Liver (tissue), 9 donors: ENCODE data around the gene GDF9. TPM values are rescaled to one million over a fixed set of nuclear protein-coding genes. Genes with fewer than 3 reads are reported as not detected.

Experiments
- DNase-seq: peaks from one replicate; pipeline ENCODE4 v3.0.0-alpha.2; 2017; ENCODE audit warnings: low spot score
- H3K27ac ChIP-seq, 2 donors: one replicate each; pipeline ENCODE4 v1.7.0; 2013; ENCODE audit warnings: inconsistent platforms in 2 of 2, low read length in 2 of 2, control low read depth in 1 of 2, low read depth in 1 of 2, mild to moderate bottlenecking in 1 of 2
- H3K27me3 ChIP-seq, 4 donors: one replicate each; pipeline versions ENCODE4 v1.6.1 to v1.7.0; 2013; ENCODE audit warnings: low read length in 3 of 4, inconsistent platforms in 1 of 4, mild to moderate bottlenecking in 1 of 4, moderate library complexity in 1 of 4; ENCODE audit not compliant: control insufficient read depth in 4 of 4, insufficient read depth in 4 of 4
- H3K36me3 ChIP-seq, 4 donors: one replicate each; pipeline versions ENCODE4 v1.6.1 to v1.7.0; 2013; ENCODE audit warnings: low read length in 3 of 4, mild to moderate bottlenecking in 3 of 4, low read depth in 1 of 4, moderate library complexity in 1 of 4; ENCODE audit not compliant: control insufficient read depth in 4 of 4, insufficient read depth in 3 of 4
- H3K4me1 ChIP-seq, 4 donors: one replicate each; pipeline versions ENCODE4 v1.6.1 to v1.7.0; 2013; ENCODE audit warnings: low read length in 3 of 4, mild to moderate bottlenecking in 3 of 4, moderate library complexity in 1 of 4; ENCODE audit not compliant: control insufficient read depth in 4 of 4, insufficient read depth in 4 of 4
- H3K4me3 ChIP-seq, 3 donors: one replicate each; pipeline versions ENCODE4 v1.6.1 to v1.7.0; 2013; ENCODE audit warnings: low read length in 3 of 3, control low read depth in 1 of 3, low read depth in 1 of 3, mild to moderate bottlenecking in 1 of 3
- H3K9ac ChIP-seq, 2 donors: one replicate each; pipeline ENCODE4 v1.7.0; 2013; ENCODE audit warnings: low read length in 2 of 2, mild to moderate bottlenecking in 2 of 2, moderate library complexity in 2 of 2, control low read depth in 1 of 2, low read depth in 1 of 2
- H3K9me3 ChIP-seq, 4 donors: one replicate each; pipeline versions ENCODE4 v1.6.1 to v1.7.0; 2013; ENCODE audit warnings: low read length in 3 of 4; ENCODE audit not compliant: control insufficient read depth in 4 of 4
- ATF3 ChIP-seq: IDR thresholded peaks from 2 replicates; pipeline ENCODE4 v1.6.1; 2016; ENCODE audit warnings: antibody characterized with exemption
- CTCF ChIP-seq: fragments of 150-350 bp; IDR thresholded peaks from 2 replicates; pipeline ENCODE4 v1.5.1; 2017; ENCODE audit warnings: improper control_type of control experiment, low read depth, low read length; ENCODE audit not compliant: missing input control
- EGR1 ChIP-seq, 2 donors: IDR thresholded peaks; 2 replicates each; pipeline ENCODE4 v1.6.1; 2016 to 2018; ENCODE audit warnings: antibody characterized with exemption in 2 of 2, low read depth in 2 of 2
- FOXA1 ChIP-seq: IDR thresholded peaks from 2 replicates; pipeline ENCODE4 v1.6.1; 2016; ENCODE audit warnings: antibody characterized with exemption
- FOXA2 ChIP-seq: IDR thresholded peaks from 2 replicates; pipeline ENCODE4 v1.6.1; 2016; ENCODE audit warnings: antibody characterized with exemption
- GABPA ChIP-seq, 2 donors: IDR thresholded peaks in 1 of 2; conservative IDR thresholded peaks in 1 of 2; 2 replicates each; pipeline ENCODE4 v1.6.1; 2016; ENCODE audit warnings: antibody characterized with exemption in 2 of 2, mild to moderate bottlenecking in 1 of 2, moderate library complexity in 1 of 2
- HNF4A ChIP-seq, 2 donors: conservative IDR thresholded peaks; 2 replicates each; pipeline ENCODE4 v1.6.1; 2016; ENCODE audit warnings: antibody characterized with exemption in 2 of 2, mild to moderate bottlenecking in 2 of 2
- HNF4G ChIP-seq: IDR thresholded peaks from 2 replicates; pipeline ENCODE4 v1.6.1; 2016; ENCODE audit warnings: antibody characterized with exemption
- JUND ChIP-seq, 2 donors: IDR thresholded peaks; 2 replicates each; pipeline ENCODE4 v1.6.1; 2016; ENCODE audit warnings: antibody characterized with exemption in 2 of 2
- MAX ChIP-seq: IDR thresholded peaks from 2 replicates; pipeline ENCODE4 v1.6.1; 2016; ENCODE audit warnings: antibody characterized with exemption
- NR2F2 ChIP-seq: IDR thresholded peaks from 2 replicates; pipeline ENCODE4 v1.6.1; 2016; ENCODE audit warnings: antibody characterized with exemption
- RAD21 ChIP-seq, 2 donors: IDR thresholded peaks; 2 replicates each; pipeline ENCODE4 v1.6.1; 2016; ENCODE audit warnings: antibody characterized with exemption in 2 of 2, mild to moderate bottlenecking in 2 of 2
- REST ChIP-seq: IDR thresholded peaks from 2 replicates; pipeline ENCODE4 v1.6.1; 2016; ENCODE audit warnings: antibody characterized with exemption, mild to moderate bottlenecking
- RXRA ChIP-seq, 2 donors: IDR thresholded peaks; 2 replicates each; pipeline ENCODE4 v1.6.1; 2017 to 2018; ENCODE audit warnings: antibody characterized with exemption in 2 of 2, mild to moderate bottlenecking in 1 of 2
- SP1 ChIP-seq: IDR thresholded peaks from 2 replicates; pipeline ENCODE4 v1.6.1; 2018; ENCODE audit warnings: antibody characterized with exemption, mild to moderate bottlenecking
- TAF1 ChIP-seq: conservative IDR thresholded peaks from 2 replicates; pipeline ENCODE4 v1.6.1; 2016; ENCODE audit warnings: antibody characterized with exemption, mild to moderate bottlenecking
- YY1 ChIP-seq: IDR thresholded peaks from 2 replicates; pipeline ENCODE4 v1.6.1; 2016; ENCODE audit warnings: antibody characterized with exemption, mild to moderate bottlenecking
- ZBTB33 ChIP-seq: IDR thresholded peaks from 2 replicates; pipeline ENCODE4 v1.6.1; 2016; ENCODE audit warnings: antibody characterized with exemption
- WGBS: extraction: QIAGEN DNeasy Blood & Tissue Kit; methylation state at CpG from one replicate; pipeline ENCODE4 v1.1.7; 2013; 5-methylcytosine and 5-hydroxymethylcytosine counted together
- polyA plus RNA-seq, 2 donors: library from polyadenylated mRNA; stranded (reverse) in 1 of 2; unstranded in 1 of 2; fragments of 200-250 nt in 1 of 2; fragments of >200 nt in 1 of 2; fragmentation: Nextera tagmentation in 1 of 2; extraction: Ambion mirVana in 1 of 2; gene quantifications; one replicate each; pipeline versions ENCODE4 v1.2.1 to v1.2.3, GENCODE V29; 2013 to 2015
- total RNA-seq, 2 donors: library from RNA; depleted of rRNA; stranded (reverse); fragments of >200 nt; gene quantifications; one replicate each; pipeline ENCODE4 v1.2.3, GENCODE V29; 2014
- donor health status: healthy.
- donor health status: healthy.
- donor health status: healthy.
- donor health status: healthy.
- donor health status: healthy.

Gene GDF9
- total and polyA plus RNA-seq, 4 donors: 0.08 to 0.10 (median 0.08) TPM; not detected in 1

GRCh38 chr5:132868754-132869153, 2.5 kb upstream of the GDF9 start:
- Histone ChIP-seq H3K4me1 (peaks cover 17 to 59% (median 36%) of the 10 kb centered on the region in 4 donors), H3K4me3 (no peak overlapping the region), H3K9me3 (no peaks in the 10 kb centered on the region), H3K27me3 (no peaks in the 10 kb centered on the region), H3K9ac (no peak overlapping the region), H3K36me3 (peaks cover 0 to 17% (median 9%) of the 10 kb centered on the region in 4 donors), H3K27ac (peak overlapping the region; percentile 98 to 99)
- 91% methylated on average over 4 of the region's 4 CpGs for WGBS
- no peak for DNase-seq
- no peak for TF ChIP-seq REST
- TF ChIP-seq GABPA (IDR thresholded peaks at IDR 0.05 in 1 of 2, conservative IDR thresholded peaks at IDR 0.05 in 1 of 2): no peak
- TF ChIP-seq ATF3: no peak
- TF ChIP-seq FOXA1: no peak
- no peak for TF ChIP-seq CTCF
- no peak for TF ChIP-seq FOXA2
- no peak for TF ChIP-seq MAX
- TF ChIP-seq RAD21 (IDR thresholded peaks at IDR 0.05): no peak
- no peak for TF ChIP-seq JUND (IDR thresholded peaks at IDR 0.05)
- no peak for TF ChIP-seq HNF4A (conservative IDR thresholded peaks at IDR 0.05)
- TF ChIP-seq EGR1 (IDR thresholded peaks at IDR 0.05; ENCODE audit: low read depth in 2 of 2): no peak
- TF ChIP-seq RXRA (IDR thresholded peaks at IDR 0.05): no peak
- no peak for TF ChIP-seq YY1
- TF ChIP-seq HNF4G: no peak
- no peak for TF ChIP-seq NR2F2

GRCh38 chr5:132867046-132867451, 780 bp upstream of the GDF9 start:
- TF ChIP-seq SP1 (no peak), ZBTB33 (no peak), YY1 (no peak), JUND (IDR thresholded peaks at IDR 0.05) (no peak), EGR1 (IDR thresholded peaks at IDR 0.05; ENCODE audit: low read depth in 2 of 2) (no peak), TAF1 (no peak)
- Histone ChIP-seq H3K27ac (peak overlapping the region; percentile 98 to 99), H3K9me3 (no peaks in the 10 kb centered on the region), H3K36me3 (peaks cover 0 to 15% (median 9%) of the 10 kb centered on the region in 4 donors), H3K4me3 (peak overlapping the region; percentile 71 to 91 (median 90)), H3K9ac (peak overlapping the region; percentile 94 to 99), H3K4me1 (peaks cover 11 to 48% (median 28%) of the 10 kb centered on the region in 4 donors), H3K27me3 (no peaks in the 10 kb centered on the region)
- no peak for DNase-seq
- WGBS: 2% methylated on average over 13 of the region's 13 CpGs
